H1 (cell line): ENCODE measurements around the gene PPP1CC. TPM values are rescaled to one million over a fixed set of nuclear protein-coding genes. Genes with fewer than 3 reads are reported as not detected.
A peak's percentile ranks its signal among the peaks of the same experiment; 100 is the strongest.

ENCODE experiments used
- CTCF ChIA-PET: fragments of 300-600 bp; sonication (Branson Sonifier 250); formaldehyde crosslinking; loops from one replicate; lab custom pipeline; 2021; ENCODE audit not compliant: partially characterized antibody; lab: Charles Lee
- POLR2A ChIA-PET: fragments of 300-600 bp; sonication (Branson Sonifier 250); formaldehyde crosslinking; loops from one replicate; lab custom pipeline; 2021; ENCODE audit warnings: inconsistent platforms; ENCODE audit not compliant: partially characterized antibody; lab: Charles Lee
- DNase-seq, 2 experiments: peaks; one replicate each; pipeline versions ENCODE4 v3.0.0 to v3.0.0-alpha.2; 2010 to 2022; ENCODE audit warnings: low spot score in 2 of 2, low read depth in 1 of 2, mixed read lengths in 1 of 2
- FAIRE-seq: peaks from 2 replicates; lab custom pipeline; 2011; peaks lifted over from hg19 to GRCh38; lab: Jason Lieb, UNC
- H2AFZ ChIP-seq: 2 replicates; pipeline ENCODE4 v1.8.1; 2012; ENCODE audit warnings: low read length, inconsistent platforms
- H2AK5ac ChIP-seq: 2 replicates; pipeline ENCODE4 v1.6.1; 2013; ENCODE audit warnings: low read depth, low read length
- H2BK120ac ChIP-seq: replicated peaks from 2 replicates; pipeline ENCODE3; 2013; ENCODE audit warnings: low read depth, low read length, inconsistent platforms
- H2BK12ac ChIP-seq: 2 replicates; pipeline ENCODE4 v1.6.1; 2013; ENCODE audit warnings: low read depth, low read length
- H2BK15ac ChIP-seq: 2 replicates; pipeline ENCODE4 v1.6.1; 2013; ENCODE audit warnings: low read length
- H2BK20ac ChIP-seq: 2 replicates; pipeline ENCODE4 v1.6.1; 2013; ENCODE audit warnings: low read length
- H2BK5ac ChIP-seq: 2 replicates; pipeline ENCODE4 v1.6.1; 2013; ENCODE audit warnings: low read depth, low read length
- H3K14ac ChIP-seq: 2 replicates; pipeline ENCODE4 v1.6.1; 2013; ENCODE audit warnings: inconsistent platforms; ENCODE audit not compliant: insufficient read length
- H3K18ac ChIP-seq: 2 replicates; pipeline ENCODE4 v1.6.1; 2013; ENCODE audit warnings: low read length; ENCODE audit errors: extremely low read depth
- H3K23ac ChIP-seq: 2 replicates; pipeline ENCODE4 v1.6.1; 2013; ENCODE audit warnings: inconsistent platforms; ENCODE audit not compliant: insufficient read length
- H3K23me2 ChIP-seq: 2 replicates; pipeline ENCODE4 v1.6.1; 2013; ENCODE audit warnings: low read depth, low read length
- H3K27ac ChIP-seq: 2 replicates; pipeline ENCODE4 v1.6.1; 2011; ENCODE audit warnings: low read depth, low read length, inconsistent platforms
- H3K27me3 ChIP-seq, 4 experiments: replicated peaks in 1 of 4; 1 replicate in 1 of 4; 2 replicates in 3 of 4; pipeline versions ENCODE4 v1.6.1 to v1.8.1; 2011 to 2013; ENCODE audit warnings: low read length in 3 of 4, mild to moderate bottlenecking in 3 of 4, inconsistent platforms in 2 of 4, mixed read lengths in 2 of 4, moderate library complexity in 1 of 4; ENCODE audit not compliant: control insufficient read depth in 3 of 4, insufficient read depth in 3 of 4; ENCODE audit errors: extremely low read depth in 1 of 4
- H3K36me3 ChIP-seq, 4 experiments: 2 replicates each; pipeline versions ENCODE4 v1.6.1 to v1.8.1; 2011 to 2013; ENCODE audit warnings: mild to moderate bottlenecking in 4 of 4, low read length in 3 of 4, moderate library complexity in 2 of 4, control low read depth in 1 of 4, inconsistent platforms in 1 of 4; ENCODE audit not compliant: insufficient read depth in 4 of 4, control insufficient read depth in 2 of 4
- H3K4ac ChIP-seq: replicated peaks from 2 replicates; pipeline ENCODE3; 2013; ENCODE audit warnings: low read length, low read depth, mixed read lengths, inconsistent platforms; ENCODE audit not compliant: insufficient read length
- H3K4me1 ChIP-seq, 4 experiments: replicated peaks in 1 of 4; 1 replicate in 1 of 4; 2 replicates in 3 of 4; pipeline versions ENCODE4 v1.6.1 to v1.8.1; 2011 to 2013; ENCODE audit warnings: low read length in 3 of 4, inconsistent platforms in 2 of 4, mixed read lengths in 1 of 4; ENCODE audit not compliant: insufficient read depth in 4 of 4, control insufficient read depth in 3 of 4
- H3K4me2 ChIP-seq, 2 experiments: 2 replicates each; pipeline versions ENCODE4 v1.6.1 to v1.8.1; 2011 to 2013; ENCODE audit warnings: low read depth in 2 of 2, low read length in 2 of 2, control low read depth in 1 of 2, inconsistent platforms in 1 of 2, mild to moderate bottlenecking in 1 of 2; ENCODE audit not compliant: insufficient read depth in 1 of 2
- H3K4me3 ChIP-seq, 4 experiments: fragments of 200-600, 300-600 bp in 1 of 4; sonication (generic), shearing (Covaris generic), sonication (Bioruptor Twin) in 1 of 4; 2 replicates each; pipeline versions ENCODE4 v1.5.1 to v1.8.1; 2011 to 2016; ENCODE audit warnings: low read length in 4 of 4, low read depth in 3 of 4, control low read depth in 2 of 4, inconsistent platforms in 2 of 4, mild to moderate bottlenecking in 2 of 4, mixed read lengths in 1 of 4, moderate library complexity in 1 of 4; ENCODE audit not compliant: insufficient read depth in 2 of 4; ENCODE audit errors: extremely low read depth in 1 of 4
- H3K56ac ChIP-seq: replicated peaks from 2 replicates; pipeline ENCODE3; 2013; ENCODE audit warnings: low read depth, mild to moderate bottlenecking, mixed read lengths, low read length, inconsistent platforms; ENCODE audit not compliant: insufficient read length
- H3K79me1 ChIP-seq: 2 replicates; pipeline ENCODE4 v1.6.1; 2013; ENCODE audit warnings: low read depth, low read length, control low read depth
- H3K79me2 ChIP-seq, 2 experiments: 2 replicates each; pipeline versions ENCODE4 v1.6.1 to v1.8.1; 2012 to 2013; ENCODE audit warnings: low read length in 2 of 2, mild to moderate bottlenecking in 2 of 2, inconsistent platforms in 1 of 2; ENCODE audit not compliant: insufficient read depth in 2 of 2, control insufficient read depth in 1 of 2
- H3K9ac ChIP-seq, 4 experiments: replicated peaks in 1 of 4; 1 replicate in 1 of 4; 2 replicates in 3 of 4; pipeline versions ENCODE4 v1.6.1 to v1.8.1; 2011 to 2013; ENCODE audit warnings: low read depth in 3 of 4, low read length in 3 of 4, control low read depth in 2 of 4, mild to moderate bottlenecking in 2 of 4, moderate library complexity in 2 of 4, inconsistent platforms in 1 of 4; ENCODE audit errors: extremely low read depth in 1 of 4
- H3K9me3 ChIP-seq, 2 experiments: 2 replicates each; pipeline versions ENCODE4 v1.6.1 to v1.8.1; 2012 to 2013; ENCODE audit warnings: mild to moderate bottlenecking in 2 of 2, moderate library complexity in 2 of 2, control low read depth in 1 of 2, inconsistent platforms in 1 of 2, low read depth in 1 of 2, low read length in 1 of 2, mixed read lengths in 1 of 2; ENCODE audit not compliant: insufficient read depth in 2 of 2
- H4K20me1 ChIP-seq, 2 experiments: replicated peaks in 1 of 2; 2 replicates each; pipeline versions ENCODE3 to v1.8.1; 2011 to 2013; ENCODE audit warnings: inconsistent platforms in 2 of 2, low read length in 2 of 2, mild to moderate bottlenecking in 1 of 2; ENCODE audit not compliant: insufficient read depth in 2 of 2, control insufficient read depth in 1 of 2
- H4K5ac ChIP-seq: 2 replicates; pipeline ENCODE4 v1.6.1; 2013; ENCODE audit warnings: low read length, low read depth, mixed read lengths, inconsistent platforms; ENCODE audit not compliant: insufficient read length
- H4K8ac ChIP-seq: 2 replicates; pipeline ENCODE4 v1.8.0; 2013; ENCODE audit warnings: mild to moderate bottlenecking, moderate library complexity, low read length, inconsistent platforms; ENCODE audit not compliant: insufficient read depth; ENCODE audit errors: extremely low read depth
- H4K91ac ChIP-seq: replicated peaks from 2 replicates; pipeline ENCODE3; 2013; ENCODE audit warnings: low read length, mixed read lengths, inconsistent platforms; ENCODE audit not compliant: insufficient read length
- BACH1 ChIP-seq: IDR thresholded peaks from 2 replicates; pipeline ENCODE4 v1.6.1; 2012; ENCODE audit warnings: low read length, improper control_type of control experiment
- BCL11A ChIP-seq, 2 experiments: IDR thresholded peaks; one replicate each; pipeline ENCODE4 v1.6.1; 2011; ENCODE audit warnings: low read depth in 2 of 2, low read length in 2 of 2, mild to moderate bottlenecking in 2 of 2
- HDAC2 ChIP-seq, 2 experiments: fragments of 300-600 bp in 1 of 2; sonication (generic) in 1 of 2; IDR thresholded peaks; 2 replicates each; pipeline ENCODE4 v1.6.1; 2011 to 2012; ENCODE audit warnings: low read depth in 2 of 2, low read length in 2 of 2, mild to moderate bottlenecking in 2 of 2, moderate library complexity in 2 of 2, borderline replicate concordance in 1 of 2, inconsistent platforms in 1 of 2
- POLR2AphosphoS5 ChIP-seq: IDR thresholded peaks from 2 replicates; pipeline ENCODE4 v1.6.1; 2011; ENCODE audit warnings: low read depth, low read length
- WGBS, 2 experiments: shearing (Covaris generic) in 1 of 2; methylation state at CpG; one replicate each; pipeline versions ENCODE4 v1.1.6 to v1.1.7; 2013 to 2015; ENCODE audit warnings: low lambda C conversion rate in 2 of 2, mixed read lengths in 2 of 2, inconsistent platforms in 1 of 2, low coverage in 1 of 2, missing lambda C conversion rate in 1 of 2; ENCODE audit not compliant: insufficient replicate concordance in 2 of 2, insufficient coverage in 1 of 2, insufficient read length in 1 of 2; ENCODE audit errors: extremely low coverage in 1 of 2, missing lambda C conversion rate in 1 of 2; 5-methylcytosine and 5-hydroxymethylcytosine counted together
- polyA plus RNA-seq, 7 experiments: library from polyadenylated mRNA; depleted of rRNA in 3 of 7; stranded (reverse) in 5 of 7; unstranded in 2 of 7; fragments of >200 nt in 5 of 7; fragments of 200-250 nt in 2 of 7; gene quantifications; 1 replicate in 5 of 7; 2 replicates in 1 of 7; 4 replicates in 1 of 7; pipeline versions ENCODE4 v1.2.1 to v1.2.3, GENCODE V29; 2011 to 2013; ENCODE audit warnings: missing spikeins in 2 of 7, mixed read lengths in 2 of 7
- total RNA-seq: library from RNA; stranded (reverse); fragmentation: NEBNext Ultra II Directional; extraction: Animal tissue kit (Norgen Biotek cat#: 25700); gene quantifications from 2 replicates; pipeline ENCODE4 v1.2.1, GENCODE V29; 2021

The PPP1CC gene
- total and polyA plus RNA-seq, 2 of the 8 experiments (the other 6 are each of a cell fraction or from before 2014, with no cell fraction given) = 193 to 350 TPM

DNA sequence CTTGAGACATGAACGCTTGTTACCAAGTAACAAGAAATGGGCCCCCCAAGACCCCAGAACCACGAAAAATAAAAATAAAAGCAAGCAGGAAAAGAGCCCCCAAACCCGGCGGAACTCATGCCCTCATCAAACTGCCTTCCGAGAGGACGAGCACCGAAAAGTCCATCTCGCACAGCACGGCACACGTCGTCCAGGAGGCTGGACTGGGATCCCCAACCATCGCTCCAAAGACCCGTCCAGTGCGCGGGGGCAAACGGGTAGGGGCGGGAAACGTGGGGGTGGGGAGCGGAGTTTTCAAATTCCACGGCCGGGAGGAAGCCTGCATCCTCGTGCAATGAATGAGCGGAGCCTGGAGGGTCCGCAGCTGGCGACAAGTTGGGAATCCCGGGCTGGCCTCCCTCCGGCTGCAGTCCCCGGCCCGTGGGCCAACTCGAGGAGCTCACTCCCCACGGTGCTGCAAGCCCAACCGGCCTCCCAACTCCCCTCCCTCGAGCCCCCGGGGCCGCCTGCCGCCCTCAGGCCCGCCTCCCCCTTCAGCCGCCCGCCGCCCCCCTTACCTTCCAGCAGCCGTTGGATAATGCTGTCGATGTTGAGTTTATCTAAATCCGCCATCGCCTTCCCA lies 484 bp downstream of the PPP1CC start:
- TF ChIP-seq HDAC2 (IDR thresholded peaks at IDR 0.05; ENCODE audit: borderline replicate concordance in 1 of 2, low read depth in 2 of 2, low read length in 2 of 2) = no peak
- TF ChIP-seq BACH1 = no peak
- peak; percentile 54; the same call in 1 of the 2 replicates for TF ChIP-seq POLR2AphosphoS5
- TF ChIP-seq BCL11A (IDR thresholded peaks at IDR 0.05; ENCODE audit: low read depth in 2 of 2, low read length in 2 of 2) = no peak
- POLR2A ChIA-PET = interaction anchor here (0.6 to 5.2 kb wide), 17 partner anchors 9 to 196 kb away, joined by 3 to 27 read pairs (median 5); partner anchors contain the start of genes CCDC63 and HVCN1
- H3K9ac ChIP-seq = peak overlapping the region; percentile 90 to 96 (median 94)

More for the DNA sequence above, 484 bp downstream of the PPP1CC start:
- Histone ChIP-seq H3K79me1 (no peaks in the 10 kb centered on the region), H3K23ac (no peak overlapping the region), H3K4me1 (peaks cover 2 to 11% (median 8%) of the 10 kb centered on the region in 4 experiments; a peak in 5 of 7 replicates), H2AFZ (no peak overlapping the region), H3K4ac (no peak overlapping the region), H3K14ac (no peak overlapping the region), H3K23me2 (peaks cover 15% of the 10 kb centered on the region), H4K8ac (peak overlapping the region; percentile 99), H4K5ac (peak overlapping the region; percentile 89), H3K18ac (peak overlapping the region; percentile 81), H2BK15ac (no peak overlapping the region), H3K4me3 (peak overlapping the region; percentile 83 to 98 (median 88)), H2AK5ac (no peak overlapping the region), H2BK20ac (no peak overlapping the region), H4K91ac (peak overlapping the region; percentile 59), H3K9me3 (no peaks in the 10 kb centered on the region), H3K56ac (no peak overlapping the region), H3K27me3 (no peaks in the 10 kb centered on the region), H3K79me2 (peaks cover 52 to 61% of the 10 kb centered on the region in 2 experiments), H2BK5ac (0 out of 2 replicates have a peak overlapping the region, but pooled peaks have one; percentile 75), H3K36me3 (peaks cover 0 to 8% (median 2%) of the 10 kb centered on the region in 4 experiments; a peak in 2 of 8 replicates), H3K4me2 (peak overlapping the region; percentile 80 to 93), H3K27ac (peak overlapping the region; percentile 91; the same call in 1 of the 2 replicates), H2BK120ac (no peak overlapping the region), H2BK12ac (no peak overlapping the region), H4K20me1 (peaks cover 23 to 31% of the 10 kb centered on the region in 2 experiments)
- CTCF ChIA-PET = interaction anchor here (1.1 to 1.8 kb wide), 3 partner anchors 10 to 152 kb away, joined by 3 to 5 read pairs (median 4); no protein-coding TSS in a partner anchor
- no peak for FAIRE-seq
- no peak for DNase-seq
- WGBS, 2 experiments = 2% methylated on average over 13 of the region's 44 CpGs; no CpG with 5 or more reads in 1 of the 2 experiments
